HepG2 (cell line): Measurements from ENCODE around the gene RALY. TPM values are rescaled to one million over a fixed set of nuclear protein-coding genes. Genes with fewer than 3 reads are reported as not detected.

Experiments used
- ASH2L ChIP-seq: fragments of 300-600, 200-600 bp; sonication (generic); IDR thresholded peaks from 2 replicates; pipeline ENCODE4 v1.7.0; 2017; ENCODE audit warnings: low read depth, mild to moderate bottlenecking, moderate library complexity, mixed read lengths, low read length; ENCODE audit not compliant: insufficient read length
- ATF1 ChIP-seq: IDR thresholded peaks from 2 replicates; pipeline ENCODE4 v1.6.1; 2016; ENCODE audit warnings: mild to moderate bottlenecking, control low read depth
- CBX5 ChIP-seq: sonication (generic); formaldehyde crosslinking; IDR thresholded peaks from 2 replicates; pipeline ENCODE4 v1.4.0; 2020; ENCODE audit warnings: missing genetic modification reagents, borderline replicate concordance
- EEA1 ChIP-seq: sonication (generic); formaldehyde crosslinking; IDR thresholded peaks from 2 replicates; pipeline ENCODE4 v1.5.1; 2020; ENCODE audit warnings: mild to moderate bottlenecking, missing genetic modification reagents, borderline replicate concordance
- FOSL2 ChIP-seq: sonication (generic); formaldehyde crosslinking; IDR thresholded peaks from 2 replicates; pipeline ENCODE4 v1.4.0; 2020; ENCODE audit warnings: missing genetic modification reagents
- HES4 ChIP-seq: sonication (generic); formaldehyde crosslinking; IDR thresholded peaks from 2 replicates; pipeline ENCODE4 v1.9.0; 2021; ENCODE audit warnings: mild to moderate bottlenecking, missing genetic modification reagents, borderline replicate concordance
- NCOA2 ChIP-seq: sonication (generic); formaldehyde crosslinking; IDR thresholded peaks from 2 replicates; pipeline ENCODE4 v1.8.0; 2022; ENCODE audit warnings: inconsistent platforms
- PATZ1 ChIP-seq: sonication (generic); formaldehyde crosslinking; IDR thresholded peaks from 2 replicates; pipeline ENCODE4 v1.4.0; 2020; ENCODE audit warnings: missing genetic modification reagents
- RAD51 ChIP-seq: fragments of 450-650 bp; IDR thresholded peaks from 2 replicates; pipeline ENCODE4 v1.6.1; 2016; ENCODE audit warnings: borderline replicate concordance
- TAF1 ChIP-seq: sonication (generic); formaldehyde crosslinking; IDR thresholded peaks from 2 replicates; pipeline ENCODE4 v1.4.0; 2020; ENCODE audit warnings: missing genetic modification reagents
- ZFY ChIP-seq: sonication (generic); formaldehyde crosslinking; IDR thresholded peaks from 2 replicates; pipeline ENCODE4 v1.4.0; 2020; ENCODE audit warnings: missing genetic modification reagents
- ZKSCAN5 ChIP-seq: sonication (generic); formaldehyde crosslinking; IDR thresholded peaks from 2 replicates; pipeline ENCODE4 v1.5.1; 2020; ENCODE audit warnings: mild to moderate bottlenecking, missing genetic modification reagents
- ZMYM4 ChIP-seq: sonication (generic); formaldehyde crosslinking; IDR thresholded peaks from 2 replicates; pipeline ENCODE4 v1.8.1; 2023; ENCODE audit warnings: mild to moderate bottlenecking, missing genetic modification reagents
- ZNF556 ChIP-seq: sonication (generic); formaldehyde crosslinking; IDR thresholded peaks from 2 replicates; pipeline ENCODE4 v1.4.0; 2020; ENCODE audit warnings: mild to moderate bottlenecking, missing genetic modification reagents, borderline replicate concordance
- ZNF629 ChIP-seq: sonication (generic); formaldehyde crosslinking; conservative IDR thresholded peaks from 2 replicates; pipeline ENCODE4 v1.5.0; 2020; ENCODE audit warnings: missing genetic modification reagents
- ZNF660 ChIP-seq: sonication (generic); formaldehyde crosslinking; IDR thresholded peaks from 2 replicates; pipeline ENCODE4 v1.5.1; 2020; ENCODE audit warnings: mild to moderate bottlenecking, low read depth, missing genetic modification reagents, borderline replicate concordance
- ZNF816 ChIP-seq: sonication (generic); formaldehyde crosslinking; IDR thresholded peaks from 2 replicates; pipeline ENCODE4 v1.8.0; 2022; ENCODE audit warnings: missing genetic modification reagents, mild to moderate bottlenecking, borderline replicate concordance
- polyA plus RNA-seq, 8 experiments: library from polyadenylated mRNA; depleted of rRNA in 3 of 8; stranded (reverse) in 7 of 8; unstranded in 1 of 8; fragments of >200 nt; fragmentation: Illumina TruSeq in 4 of 8; extraction: Trizol in 4 of 8; gene quantifications; 2 replicates each; pipeline versions ENCODE4 v1.2.1 to v1.2.3, GENCODE V29; 2011 to 2016; ENCODE audit warnings: low read depth in 4 of 8, missing spikeins in 1 of 8, mixed read lengths in 1 of 8; ENCODE audit not compliant: insufficient read depth in 1 of 8
- total RNA-seq, 5 experiments: library from RNA; depleted of rRNA; stranded (reverse); fragments of >200 nt; fragmentation: Illumina TruSeq; extraction: Trizol; gene quantifications; 2 replicates each; pipeline ENCODE4 v1.2.3, GENCODE V29; 2016; ENCODE audit warnings: low read depth in 1 of 5
- TF ChIP-seq, protein P1 (sequence below): IDR thresholded peaks from 2 replicates; pipeline ENCODE4 v1.6.1; 2016; ENCODE audit warnings: missing compliant biosample characterization, missing genetic modification reagents, borderline replicate concordance

The RALY gene
- total and polyA plus RNA-seq, 2 of the 13 experiments (the other 11 are each of a cell fraction or from before 2014, with no cell fraction given): 178 to 186 TPM

DNA sequence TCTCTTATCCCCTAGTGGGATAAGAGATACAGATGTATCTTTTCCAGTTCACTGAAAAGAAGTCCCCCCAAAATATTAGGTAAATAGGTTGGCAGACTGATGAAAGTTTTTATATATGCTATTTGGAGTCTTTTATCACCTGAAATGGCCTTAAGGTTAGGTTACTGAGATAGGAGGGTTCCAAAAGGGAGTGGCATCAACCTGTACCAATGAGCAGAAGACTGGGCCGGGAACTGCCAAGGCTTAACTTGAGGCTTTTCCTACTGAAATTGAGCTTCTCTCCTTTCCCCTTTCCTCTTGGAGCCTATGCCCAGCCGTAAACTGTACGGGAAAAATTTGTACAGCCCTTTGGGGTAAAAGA, 76.3 kb downstream of the RALY start (continued):
- TF ChIP-seq PATZ1: 0 out of 2 replicates have a peak, but pooled peaks have one; percentile 4
- TF ChIP-seq EEA1: no peak
- TF ChIP-seq ASH2L: peak; percentile 8
- TF ChIP-seq NCOA2 (CRISPR knock-in tag): 0 out of 2 replicates have a peak, but pooled peaks have one; percentile 2
- TF ChIP-seq ZKSCAN5 (CRISPR knock-in tag): no peak
- TF ChIP-seq ATF1: 0 out of 2 replicates have a peak, but pooled peaks have one; percentile 1
- 0 out of 2 replicates have a peak, but pooled peaks have one; percentile 21 for TF ChIP-seq TAF1 (CRISPR knock-in tag)
- 0 out of 2 replicates have a peak, but pooled peaks have one; percentile 38 for TF ChIP-seq ZNF816
- no peak for TF ChIP-seq RAD51
- TF ChIP-seq ZNF629 (CRISPR knock-in tag): no peak
- TF ChIP-seq CBX5 (CRISPR knock-in tag): no peak
- TF ChIP-seq ZFY (CRISPR knock-in tag): 0 out of 2 replicates have a peak, but pooled peaks have one; percentile 12
- no peak for TF ChIP-seq ZNF556 (CRISPR knock-in tag)
- TF ChIP-seq ZMYM4 (CRISPR knock-in tag): no peak
- TF ChIP-seq ZNF660 (CRISPR knock-in tag): no peak
- TF ChIP-seq, protein P1, sequence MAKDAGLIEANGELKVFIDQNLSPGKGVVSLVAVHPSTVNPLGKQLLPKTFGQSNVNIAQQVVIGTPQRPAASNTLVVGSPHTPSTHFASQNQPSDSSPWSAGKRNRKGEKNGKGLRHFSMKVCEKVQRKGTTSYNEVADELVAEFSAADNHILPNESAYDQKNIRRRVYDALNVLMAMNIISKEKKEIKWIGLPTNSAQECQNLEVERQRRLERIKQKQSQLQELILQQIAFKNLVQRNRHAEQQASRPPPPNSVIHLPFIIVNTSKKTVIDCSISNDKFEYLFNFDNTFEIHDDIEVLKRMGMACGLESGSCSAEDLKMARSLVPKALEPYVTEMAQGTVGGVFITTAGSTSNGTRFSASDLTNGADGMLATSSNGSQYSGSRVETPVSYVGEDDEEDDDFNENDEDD (CRISPR knock-in tag): 0 out of 2 replicates have a peak, but pooled peaks have one; percentile 10
- TF ChIP-seq HES4 (CRISPR knock-in tag): no peak
- TF ChIP-seq FOSL2 (CRISPR knock-in tag): 0 out of 2 replicates have a peak, but pooled peaks have one; percentile 0
